ENCODE data around the gene UCP2. TPM values are rescaled to one million over a fixed set of nuclear protein-coding genes. Genes with fewer than 3 reads are reported as not detected.

The UCP2 gene
- total and polyA plus RNA-seq, 2 experiments from 2014 or later, result 60.1 to 76.9 TPM

DNA sequence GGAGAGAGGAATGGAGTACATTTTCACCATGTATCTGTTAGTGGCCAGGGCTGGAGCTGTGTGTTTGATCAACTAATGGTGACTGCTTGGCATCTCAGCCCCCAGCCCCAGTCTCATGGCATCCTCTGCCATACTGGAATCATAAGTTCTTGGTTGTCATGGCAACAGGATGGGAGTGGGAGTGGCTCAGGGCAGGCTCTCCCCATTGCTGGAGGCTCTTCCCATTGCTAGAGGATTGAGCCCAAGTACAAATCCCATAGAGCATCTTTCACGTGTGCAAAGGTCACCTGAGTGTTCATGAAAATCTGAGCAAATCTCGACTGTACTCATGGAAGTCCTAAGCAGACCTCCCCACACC lies 16.9 kb downstream of the UCP2 start (continued):
- TF ChIP-seq, protein P1, sequence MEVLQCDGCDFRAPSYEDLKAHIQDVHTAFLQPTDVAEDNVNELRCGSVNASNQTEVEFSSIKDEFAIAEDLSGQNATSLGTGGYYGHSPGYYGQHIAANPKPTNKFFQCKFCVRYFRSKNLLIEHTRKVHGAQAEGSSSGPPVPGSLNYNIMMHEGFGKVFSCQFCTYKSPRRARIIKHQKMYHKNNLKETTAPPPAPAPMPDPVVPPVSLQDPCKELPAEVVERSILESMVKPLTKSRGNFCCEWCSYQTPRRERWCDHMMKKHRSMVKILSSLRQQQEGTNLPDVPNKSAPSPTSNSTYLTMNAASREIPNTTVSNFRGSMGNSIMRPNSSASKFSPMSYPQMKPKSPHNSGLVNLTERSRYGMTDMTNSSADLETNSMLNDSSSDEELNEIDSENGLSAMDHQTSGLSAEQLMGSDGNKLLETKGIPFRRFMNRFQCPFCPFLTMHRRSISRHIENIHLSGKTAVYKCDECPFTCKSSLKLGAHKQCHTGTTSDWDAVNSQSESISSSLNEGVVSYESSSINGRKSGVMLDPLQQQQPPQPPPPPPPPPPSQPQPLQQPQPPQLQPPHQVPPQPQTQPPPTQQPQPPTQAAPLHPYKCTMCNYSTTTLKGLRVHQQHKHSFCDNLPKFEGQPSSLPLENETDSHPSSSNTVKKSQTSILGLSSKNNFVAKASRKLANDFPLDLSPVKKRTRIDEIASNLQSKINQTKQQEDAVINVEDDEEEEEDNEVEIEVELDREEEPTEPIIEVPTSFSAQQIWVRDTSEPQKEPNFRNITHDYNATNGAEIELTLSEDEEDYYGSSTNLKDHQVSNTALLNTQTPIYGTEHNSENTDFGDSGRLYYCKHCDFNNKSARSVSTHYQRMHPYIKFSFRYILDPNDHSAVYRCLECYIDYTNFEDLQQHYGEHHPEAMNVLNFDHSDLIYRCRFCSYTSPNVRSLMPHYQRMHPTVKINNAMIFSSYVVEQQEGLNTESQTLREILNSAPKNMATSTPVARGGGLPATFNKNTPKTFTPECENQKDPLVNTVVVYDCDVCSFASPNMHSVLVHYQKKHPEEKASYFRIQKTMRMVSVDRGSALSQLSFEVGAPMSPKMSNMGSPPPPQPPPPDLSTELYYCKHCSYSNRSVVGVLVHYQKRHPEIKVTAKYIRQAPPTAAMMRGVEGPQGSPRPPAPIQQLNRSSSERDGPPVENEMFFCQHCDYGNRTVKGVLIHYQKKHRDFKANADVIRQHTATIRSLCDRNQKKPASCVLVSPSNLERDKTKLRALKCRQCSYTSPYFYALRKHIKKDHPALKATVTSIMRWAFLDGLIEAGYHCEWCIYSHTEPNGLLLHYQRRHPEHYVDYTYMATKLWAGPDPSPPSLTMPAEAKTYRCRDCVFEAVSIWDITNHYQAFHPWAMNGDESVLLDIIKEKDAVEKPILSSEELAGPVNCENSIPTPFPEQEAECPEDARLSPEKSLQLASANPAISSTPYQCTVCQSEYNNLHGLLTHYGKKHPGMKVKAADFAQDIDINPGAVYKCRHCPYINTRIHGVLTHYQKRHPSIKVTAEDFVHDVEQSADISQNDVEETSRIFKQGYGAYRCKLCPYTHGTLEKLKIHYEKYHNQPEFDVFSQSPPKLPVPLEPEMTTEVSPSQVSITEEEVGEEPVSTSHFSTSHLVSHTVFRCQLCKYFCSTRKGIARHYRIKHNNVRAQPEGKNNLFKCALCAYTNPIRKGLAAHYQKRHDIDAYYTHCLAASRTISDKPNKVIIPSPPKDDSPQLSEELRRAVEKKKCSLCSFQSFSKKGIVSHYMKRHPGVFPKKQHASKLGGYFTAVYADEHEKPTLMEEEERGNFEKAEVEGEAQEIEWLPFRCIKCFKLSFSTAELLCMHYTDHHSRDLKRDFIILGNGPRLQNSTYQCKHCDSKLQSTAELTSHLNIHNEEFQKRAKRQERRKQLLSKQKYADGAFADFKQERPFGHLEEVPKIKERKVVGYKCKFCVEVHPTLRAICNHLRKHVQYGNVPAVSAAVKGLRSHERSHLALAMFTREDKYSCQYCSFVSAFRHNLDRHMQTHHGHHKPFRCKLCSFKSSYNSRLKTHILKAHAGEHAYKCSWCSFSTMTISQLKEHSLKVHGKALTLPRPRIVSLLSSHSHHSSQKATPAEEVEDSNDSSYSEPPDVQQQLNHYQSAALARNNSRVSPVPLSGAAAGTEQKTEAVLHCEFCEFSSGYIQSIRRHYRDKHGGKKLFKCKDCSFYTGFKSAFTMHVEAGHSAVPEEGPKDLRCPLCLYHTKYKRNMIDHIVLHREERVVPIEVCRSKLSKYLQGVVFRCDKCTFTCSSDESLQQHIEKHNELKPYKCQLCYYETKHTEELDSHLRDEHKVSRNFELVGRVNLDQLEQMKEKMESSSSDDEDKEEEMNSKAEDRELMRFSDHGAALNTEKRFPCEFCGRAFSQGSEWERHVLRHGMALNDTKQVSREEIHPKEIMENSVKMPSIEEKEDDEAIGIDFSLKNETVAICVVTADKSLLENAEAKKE (CRISPR knock-in tag; IDR thresholded peaks at IDR 0.05), result no peak
- TF ChIP-seq EZH2 (IDR thresholded peaks at IDR 0.05; ENCODE audit: low read depth, unreplicated experiment), result no peak
- TF ChIP-seq POLR2AphosphoS5 (IDR thresholded peaks at IDR 0.05; ENCODE audit: low read depth), result no peak
- TF ChIP-seq EZH2phosphoT487 (IDR thresholded peaks at IDR 0.05; ENCODE audit: unreplicated experiment), result no peak
- no peak for TF ChIP-seq JUNB (IDR thresholded peaks at IDR 0.05; ENCODE audit: unreplicated experiment)
- no peak for TF ChIP-seq CREB1 (CRISPR knock-in tag; IDR thresholded peaks at IDR 0.05; ENCODE audit: low read depth)
- TF ChIP-seq, protein P2, sequence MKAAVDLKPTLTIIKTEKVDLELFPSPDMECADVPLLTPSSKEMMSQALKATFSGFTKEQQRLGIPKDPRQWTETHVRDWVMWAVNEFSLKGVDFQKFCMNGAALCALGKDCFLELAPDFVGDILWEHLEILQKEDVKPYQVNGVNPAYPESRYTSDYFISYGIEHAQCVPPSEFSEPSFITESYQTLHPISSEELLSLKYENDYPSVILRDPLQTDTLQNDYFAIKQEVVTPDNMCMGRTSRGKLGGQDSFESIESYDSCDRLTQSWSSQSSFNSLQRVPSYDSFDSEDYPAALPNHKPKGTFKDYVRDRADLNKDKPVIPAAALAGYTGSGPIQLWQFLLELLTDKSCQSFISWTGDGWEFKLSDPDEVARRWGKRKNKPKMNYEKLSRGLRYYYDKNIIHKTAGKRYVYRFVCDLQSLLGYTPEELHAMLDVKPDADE (IDR thresholded peaks at IDR 0.05), result no peak
- no peak for TF ChIP-seq ZNF114 (CRISPR knock-in tag; IDR thresholded peaks at IDR 0.05)
- TF ChIP-seq NANOG (IDR thresholded peaks at IDR 0.05; ENCODE audit: borderline replicate concordance), result no peak
- no peak for TF ChIP-seq ZNF331 (CRISPR knock-in tag; IDR thresholded peaks at IDR 0.05; ENCODE audit: low read depth)
- TF ChIP-seq STAT1 (IDR thresholded peaks at IDR 0.05; ENCODE audit: unreplicated experiment), result no peak

All from GM23338 (cell line).